ENCODE results near the gene RALGPS1.

RALGPS1 gene

DNA sequence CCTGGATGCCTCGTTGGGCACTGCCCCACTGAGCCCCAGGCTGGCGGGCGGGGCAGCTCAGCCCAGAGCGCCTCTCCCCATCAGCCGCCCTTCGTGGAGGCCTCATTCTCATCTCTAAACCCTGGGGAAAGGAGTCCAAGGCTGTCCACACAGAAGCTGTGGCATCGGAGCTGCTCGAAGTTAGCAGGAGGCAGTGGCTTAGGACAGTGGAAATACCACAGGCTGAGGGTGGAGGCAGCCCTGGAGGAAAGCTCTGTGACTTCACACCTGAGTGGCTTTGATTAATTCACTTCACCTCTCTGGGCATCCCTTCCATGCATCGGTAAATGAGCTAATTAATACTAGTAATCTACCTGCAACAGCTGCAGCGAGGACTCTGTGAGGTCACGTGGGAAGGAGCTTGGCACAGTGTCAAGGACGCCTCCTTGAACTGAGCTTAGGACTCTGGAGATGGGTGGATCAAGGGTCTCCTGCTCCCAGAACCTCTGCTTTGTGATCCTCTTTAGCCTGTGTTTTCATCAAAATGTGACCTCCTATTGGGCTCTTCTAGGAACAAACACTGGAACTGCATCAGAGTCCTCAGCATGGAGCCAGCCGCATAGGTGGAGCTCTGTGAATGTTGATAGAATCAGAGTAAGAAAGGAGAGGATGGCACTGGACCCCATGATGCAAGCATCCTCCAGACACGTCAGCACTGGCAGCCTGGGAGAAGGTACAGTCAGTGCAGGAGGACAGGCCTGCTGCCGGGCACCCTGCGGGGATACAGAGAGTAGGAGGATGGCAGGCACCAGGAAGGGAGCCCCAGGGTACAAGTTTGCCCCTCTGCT, 208.7 kb downstream of the RALGPS1 start:
- DNase-seq: no peak

DNA sequence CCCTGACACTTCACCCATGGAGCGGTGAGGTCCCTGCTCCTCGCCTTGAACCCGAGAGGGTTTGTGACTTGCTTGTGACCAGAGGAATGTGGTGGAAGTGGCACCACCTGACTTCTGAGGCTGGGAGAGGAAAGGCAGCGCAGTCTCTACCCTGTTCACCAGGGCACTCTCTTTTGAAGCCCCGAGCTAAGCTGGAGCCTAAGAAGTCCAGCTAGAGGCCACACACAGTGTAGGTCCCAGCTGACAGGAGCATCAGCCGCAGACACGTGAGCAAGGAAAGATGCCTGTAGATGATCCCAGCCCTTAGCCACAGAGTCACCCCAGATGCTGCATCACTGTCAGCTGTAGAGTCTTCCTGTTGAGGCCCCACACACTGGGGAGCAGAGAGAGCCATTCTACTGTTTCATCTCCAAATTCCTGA, 209.5 kb downstream of the RALGPS1 start:
- DNase-seq: no peak

DNA sequence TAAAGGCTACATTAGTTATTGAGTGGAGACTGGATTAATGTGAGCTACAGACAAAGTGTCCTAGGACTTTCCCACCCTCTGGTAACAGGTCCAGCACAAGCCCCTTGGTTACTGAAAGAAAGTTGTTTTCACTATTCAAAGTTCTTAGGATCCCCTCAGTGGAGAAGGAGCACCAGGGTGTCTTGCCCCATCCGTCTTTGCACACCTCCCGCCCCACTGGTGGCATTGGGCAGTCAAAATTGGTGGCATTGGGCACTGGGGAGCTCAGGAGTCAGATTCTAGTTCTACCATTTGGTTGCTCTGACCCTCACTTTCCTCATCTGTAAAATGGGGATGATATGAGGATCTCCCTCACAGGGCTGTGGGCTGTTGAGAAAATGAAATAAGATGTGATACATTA, 210.2 kb downstream of the RALGPS1 start:
- DNase-seq: no peak

DNA sequence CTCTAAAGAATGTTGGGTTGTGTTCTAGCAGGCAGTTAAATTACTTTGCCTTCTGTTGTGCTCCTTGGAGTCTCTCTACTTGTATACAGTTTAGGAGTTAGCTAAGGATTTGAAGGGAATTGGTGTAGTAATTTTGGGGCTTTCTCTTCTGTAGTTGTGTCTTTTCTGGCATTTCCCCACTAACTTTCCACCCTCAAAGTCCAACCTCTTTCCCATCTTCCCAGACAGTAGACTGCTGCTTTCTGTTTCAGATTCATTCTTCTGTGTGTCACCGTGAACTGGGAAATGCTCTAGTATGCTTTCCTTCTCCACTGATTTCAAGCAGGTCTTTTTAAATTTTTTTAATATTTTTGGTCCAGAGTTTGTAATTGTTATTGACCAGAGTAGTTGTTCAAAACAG, 212.4 kb downstream of the RALGPS1 start:
- no peak for DNase-seq

- no peak for DNase-seq
These were observed 213.9 kb downstream of the RALGPS1 start for GRCh38 chr9:127128341-127129072.

GRCh38 chr9:127129073-127129717, 214.6 kb downstream of the RALGPS1 start:
- no peak for DNase-seq

GRCh38 chr9:127129718-127130085, 215.1 kb downstream of the RALGPS1 start:
- DNase-seq: no peak

- DNase-seq: no peak
These were observed 215.7 kb downstream of the RALGPS1 start for GRCh38 chr9:127130235-127130634.

DNA sequence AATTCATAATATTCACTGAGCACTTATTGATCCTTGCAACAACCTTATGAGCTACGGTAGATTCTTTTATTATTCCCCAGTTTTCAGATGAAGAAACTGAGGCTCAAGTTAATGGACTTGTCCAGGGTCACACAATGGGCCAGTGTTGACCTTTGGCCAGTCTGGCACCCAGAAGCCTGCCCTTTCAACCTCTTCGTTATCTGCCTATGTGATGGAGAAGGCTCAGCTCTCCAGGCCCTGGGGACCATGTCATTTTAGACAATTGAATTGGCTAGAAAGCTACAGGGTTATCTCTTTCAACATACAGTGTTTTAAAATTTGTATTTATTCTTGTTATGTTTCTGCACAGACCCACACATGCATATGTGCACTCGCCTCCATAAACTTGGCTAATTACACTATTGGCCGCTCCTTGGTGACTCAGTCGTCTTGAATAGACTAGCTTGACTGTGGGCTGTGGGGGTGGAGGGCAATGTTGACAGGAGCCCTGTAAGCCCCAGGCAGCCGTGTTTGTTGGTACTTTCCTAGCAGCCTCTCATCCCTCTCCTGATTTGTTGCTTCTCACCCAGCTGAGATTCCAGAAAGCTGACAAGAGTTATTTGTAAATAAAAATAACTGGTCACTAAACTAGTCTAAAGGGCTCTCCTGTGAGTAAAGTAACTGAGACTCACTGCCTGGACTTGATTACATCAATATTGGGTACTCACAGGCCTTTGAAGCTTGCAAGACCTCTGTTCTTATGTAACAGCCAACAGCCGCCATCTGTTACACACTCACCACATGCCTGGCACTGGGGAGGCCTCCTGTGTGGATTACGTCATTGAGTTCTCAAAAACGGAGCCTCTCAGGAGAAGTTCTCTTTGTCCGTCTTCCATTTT, 216.3 kb downstream of the RALGPS1 start:
- no peak for DNase-seq

- DNase-seq: no peak
These were observed 217.3 kb downstream of the RALGPS1 start for GRCh38 chr9:127131871-127132270.

- DNase-seq: no peak
These were observed 217.8 kb downstream of the RALGPS1 start for GRCh38 chr9:127132375-127132774.

- DNase-seq: no peak
These were observed 218.5 kb downstream of the RALGPS1 start for GRCh38 chr9:127132921-127133647.

GRCh38 chr9:127133739-127134167, 219.2 kb downstream of the RALGPS1 start:
- no peak for DNase-seq

DNA sequence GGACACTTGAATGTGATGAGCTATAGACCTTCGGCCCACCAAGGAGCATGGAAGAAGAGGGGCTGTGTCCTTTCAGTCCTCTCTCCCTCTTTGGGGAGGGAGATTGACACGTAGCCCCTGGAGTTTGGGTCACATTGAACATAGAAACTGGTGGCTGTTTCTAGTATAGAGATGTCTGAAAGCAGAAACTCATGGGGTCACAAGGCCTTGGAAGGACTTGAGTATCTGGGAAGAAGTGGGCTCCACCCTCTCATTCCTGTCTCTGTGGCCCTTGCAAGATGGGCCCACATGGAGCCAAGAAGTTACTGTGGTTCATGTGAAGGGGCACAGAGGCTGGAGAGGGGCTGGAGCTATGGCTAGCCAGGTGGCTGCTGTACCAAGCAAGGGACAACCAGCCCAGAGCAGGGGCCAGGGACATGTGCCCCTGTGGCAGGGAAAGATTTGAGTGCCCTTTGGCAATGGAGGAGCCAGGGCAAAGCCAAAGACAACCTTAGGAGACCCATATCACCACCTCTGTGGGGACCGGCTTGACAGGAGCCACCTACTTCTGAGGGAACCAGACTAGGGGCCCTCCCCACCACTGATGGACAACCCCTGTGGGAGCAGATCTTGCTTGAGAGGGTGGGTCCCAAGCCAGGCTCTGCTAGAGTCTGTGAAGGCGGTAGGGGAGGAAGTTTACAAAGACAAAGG, 220.6 kb downstream of the RALGPS1 start:
- no peak for DNase-seq

- no peak for DNase-seq
These were observed 221.7 kb downstream of the RALGPS1 start for GRCh38 chr9:127136081-127136879.

DNA sequence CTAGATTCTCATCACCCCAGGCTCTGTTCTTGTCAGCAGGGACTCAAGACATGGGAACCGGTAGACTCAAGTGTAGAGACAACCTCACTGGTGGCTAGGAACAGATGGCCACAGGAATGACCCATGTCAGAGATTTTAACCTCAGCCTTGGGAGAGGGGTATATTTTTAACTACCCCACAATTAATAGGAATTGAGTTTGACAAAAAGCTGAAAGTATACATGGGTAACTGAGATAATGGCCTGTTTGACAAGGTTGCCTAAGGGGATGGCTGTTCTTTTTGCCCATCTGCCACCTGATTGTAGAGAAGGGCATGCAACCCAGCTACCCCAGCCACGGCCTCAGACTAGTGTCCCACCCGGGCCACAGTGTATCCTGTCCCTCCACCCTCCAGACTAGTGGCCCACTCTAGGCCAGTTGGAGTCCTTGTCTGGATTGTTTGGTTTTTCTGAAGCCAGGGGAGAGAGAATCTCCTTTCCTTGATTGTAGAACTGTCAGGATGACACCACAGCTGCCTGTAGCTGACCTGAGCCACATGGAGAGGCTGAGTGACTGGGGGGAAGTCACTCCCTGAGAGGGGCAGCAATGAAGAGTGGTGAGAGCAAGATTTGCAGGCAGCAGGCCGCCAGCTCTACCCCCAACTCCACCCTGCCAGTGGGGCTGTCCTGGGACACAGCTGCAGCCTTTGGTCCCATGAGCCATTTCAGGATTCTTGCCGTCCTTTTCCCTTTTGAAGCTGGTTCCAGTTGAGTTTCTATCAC, 222.5 kb downstream of the RALGPS1 start:
- DNase-seq: no peak

DNA sequence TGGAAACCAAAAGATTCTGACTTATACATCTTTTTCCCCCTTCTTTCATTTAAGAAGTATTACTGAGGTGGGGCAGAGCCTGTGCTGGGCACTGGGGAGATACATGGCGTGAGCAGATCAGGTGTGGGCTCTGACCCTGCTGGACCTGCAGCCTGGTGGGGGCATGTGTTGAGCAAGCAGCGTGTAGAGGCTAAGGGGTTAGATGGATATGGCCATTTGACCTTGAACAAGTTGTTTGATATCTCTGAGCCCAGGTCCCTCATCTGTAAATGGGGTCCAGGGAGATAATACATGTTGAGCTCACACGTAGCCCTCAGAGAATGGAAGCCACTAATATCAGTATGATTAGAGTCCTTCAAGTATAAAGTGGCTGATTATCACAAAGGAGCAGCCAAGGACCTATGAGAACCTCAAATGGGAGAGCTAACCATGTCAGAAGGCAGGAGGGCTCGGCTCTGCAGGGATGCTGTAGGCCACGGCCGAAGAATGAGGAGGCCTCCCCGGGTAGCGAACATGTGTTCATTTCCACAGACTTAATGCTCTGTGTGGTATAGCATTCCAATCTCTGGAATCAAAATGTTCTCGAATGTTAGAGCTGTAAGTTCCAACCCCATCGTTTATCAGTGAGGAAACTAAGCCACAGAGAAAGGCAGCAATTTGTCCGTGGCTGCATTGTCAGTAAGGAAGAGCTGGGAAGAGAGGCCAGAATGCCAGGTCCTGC, 223.2 kb downstream of the RALGPS1 start:
- no peak for DNase-seq

- no peak for DNase-seq
These were observed 223.9 kb downstream of the RALGPS1 start for GRCh38 chr9:127138444-127138843.

Data from activated CD8-positive, alpha-beta memory T cell treated with anti-CD3 and anti-CD28 coated beads, Interleukin-2, amount 50 U/mL, for 4 hours (primary cell).